ENCODE results near the gene ARHGEF19. TPM values are rescaled to one million over a fixed set of nuclear protein-coding genes. Genes with fewer than 3 reads are reported as not detected.

The ARHGEF19 gene
- total RNA-seq, 4 donors from 2014 or later: 11.9 to 32.3 (median 17.5) TPM

GRCh38 chr1:16250524-16251251 is 38.2 kb upstream of the ARHGEF19 start:
- TF ChIP-seq CTCF (IDR thresholded peaks at IDR 0.05): no peak
- no peak for TF ChIP-seq POLR2A (IDR thresholded peaks at IDR 0.05)
- H3K4me3 ChIP-seq (replicated peaks in 1 of 3): no peak overlapping the region
- peaks cover 19 to 29% of the 10 kb centered on the region in 2 donors for H3K36me3 ChIP-seq
- intact Hi-C loops (cut with DNase I): no loop called here
- no peak for DNase-seq
- WGBS, 2 donors: 88 to 89% methylated on average over 13 to 14 of the region's 15 CpGs
- peak overlapping the region; percentile 71 to 89 (median 83) for H3K27ac ChIP-seq
- peaks cover 32 to 41% of the 10 kb centered on the region in 2 donors for H3K4me1 ChIP-seq
- no peaks in the 10 kb centered on the region for H3K27me3 ChIP-seq
- no peaks in the 10 kb centered on the region for H3K9me3 ChIP-seq

- H3K36me3 ChIP-seq: peaks cover 15 to 22% of the 10 kb centered on the region in 2 donors
- H3K4me1 ChIP-seq: peaks cover 32 to 41% of the 10 kb centered on the region in 2 donors
- no peak overlapping the region for H3K4me3 ChIP-seq (replicated peaks in 1 of 3)
- TF ChIP-seq POLR2A (IDR thresholded peaks at IDR 0.05): no peak
- peak in 1 of 6 experiments; percentile 15 for TF ChIP-seq CTCF (IDR thresholded peaks at IDR 0.05)
- WGBS, 2 donors: 22 to 55% methylated on average over 3 of the region's 3 CpGs
- H3K9me3 ChIP-seq: no peaks in the 10 kb centered on the region
- peak overlapping the region; percentile 71 to 89 (median 83) for H3K27ac ChIP-seq
- no peaks in the 10 kb centered on the region for H3K27me3 ChIP-seq
- intact Hi-C loops (cut with DNase I): loop anchor here (10.0 kb wide), 1 partner anchor 105 kb away; the partner anchor contains the start of gene FBXO42
- DNase-seq: peak; percentile 34 to 42
Observed at GRCh38 chr1:16249596-16250241, 37.3 kb upstream of the ARHGEF19 start.

GRCh38 chr1:16248603-16249516 is 36.4 kb upstream of the ARHGEF19 start:
- no peaks in the 10 kb centered on the region for H3K27me3 ChIP-seq
- peaks cover 32 to 45% of the 10 kb centered on the region in 2 donors for H3K4me1 ChIP-seq
- H3K9me3 ChIP-seq: no peaks in the 10 kb centered on the region
- DNase-seq: peak; percentile 90 to 91
- H3K27ac ChIP-seq: peak overlapping the region; percentile 71 to 89 (median 83)
- WGBS, 2 donors: 16 to 19% methylated on average over 7 of the region's 7 CpGs
- H3K4me3 ChIP-seq (replicated peaks in 1 of 3): no peak overlapping the region
- intact Hi-C loops (cut with DNase I): loop anchor here (10.0 kb wide), 1 partner anchor 106 kb away; the partner anchor contains the start of gene FBXO42
- TF ChIP-seq CTCF (IDR thresholded peaks at IDR 0.05): no peak
- TF ChIP-seq POLR2A (IDR thresholded peaks at IDR 0.05): no peak
- peaks cover 15 to 22% of the 10 kb centered on the region in 2 donors for H3K36me3 ChIP-seq

GRCh38 chr1:16248007-16248436 is 35.6 kb upstream of the ARHGEF19 start:
- no peak for DNase-seq
- Histone ChIP-seq H3K27me3 (no peaks in the 10 kb centered on the region), H3K9me3 (no peaks in the 10 kb centered on the region), H3K4me3 (replicated peaks in 1 of 3) (no peak overlapping the region), H3K36me3 (peaks cover 15 to 22% of the 10 kb centered on the region in 2 donors), H3K27ac (peak overlapping the region; percentile 71 to 89 (median 83)), H3K4me1 (peaks cover 32 to 45% of the 10 kb centered on the region in 2 donors)
- no peak for TF ChIP-seq POLR2A (IDR thresholded peaks at IDR 0.05)
- TF ChIP-seq CTCF (IDR thresholded peaks at IDR 0.05): no peak
- WGBS, 2 donors: 90 to 91% methylated on average over 8 of the region's 8 CpGs
- intact Hi-C loops (cut with DNase I): loop anchor here (10.0 kb wide), 1 partner anchor 107 kb away; the partner anchor contains the start of gene FBXO42

Data from thyroid gland (tissue), 4 donors.